ENCODE measurements around the gene KLHDC1. TPM values are rescaled to one million over a fixed set of nuclear protein-coding genes. Genes with fewer than 3 reads are reported as not detected.

Gene KLHDC1, protein sequence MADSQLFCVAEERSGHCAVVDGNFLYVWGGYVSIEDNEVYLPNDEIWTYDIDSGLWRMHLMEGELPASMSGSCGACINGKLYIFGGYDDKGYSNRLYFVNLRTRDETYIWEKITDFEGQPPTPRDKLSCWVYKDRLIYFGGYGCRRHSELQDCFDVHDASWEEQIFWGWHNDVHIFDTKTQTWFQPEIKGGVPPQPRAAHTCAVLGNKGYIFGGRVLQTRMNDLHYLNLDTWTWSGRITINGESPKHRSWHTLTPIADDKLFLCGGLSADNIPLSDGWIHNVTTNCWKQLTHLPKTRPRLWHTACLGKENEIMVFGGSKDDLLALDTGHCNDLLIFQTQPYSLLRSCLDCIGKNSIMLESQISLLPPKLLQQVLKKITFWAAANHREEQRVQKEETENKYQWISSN
- 0.09 to 0.54 TPM (median 0.25 TPM) in 5 replicates for total RNA-seq (2022; extraction: Qiagen RNA extraction)

GRCh38 chr14:49692811-49693734 lies at the start of gene KLHDC1:
Gene KLHDC1 (plus strand): TSS chr14:49693120. CDS start chr14:49693195, 75 bp downstream.

GRCh38 chr14:49687942-49688700 lies 4.8 kb upstream of the KLHDC1 start, which contains the start of gene POLE2:
Gene POLE2 (minus strand): TSS chr14:49688214. CDS start chr14:49688203, 11 bp downstream.

DNA sequence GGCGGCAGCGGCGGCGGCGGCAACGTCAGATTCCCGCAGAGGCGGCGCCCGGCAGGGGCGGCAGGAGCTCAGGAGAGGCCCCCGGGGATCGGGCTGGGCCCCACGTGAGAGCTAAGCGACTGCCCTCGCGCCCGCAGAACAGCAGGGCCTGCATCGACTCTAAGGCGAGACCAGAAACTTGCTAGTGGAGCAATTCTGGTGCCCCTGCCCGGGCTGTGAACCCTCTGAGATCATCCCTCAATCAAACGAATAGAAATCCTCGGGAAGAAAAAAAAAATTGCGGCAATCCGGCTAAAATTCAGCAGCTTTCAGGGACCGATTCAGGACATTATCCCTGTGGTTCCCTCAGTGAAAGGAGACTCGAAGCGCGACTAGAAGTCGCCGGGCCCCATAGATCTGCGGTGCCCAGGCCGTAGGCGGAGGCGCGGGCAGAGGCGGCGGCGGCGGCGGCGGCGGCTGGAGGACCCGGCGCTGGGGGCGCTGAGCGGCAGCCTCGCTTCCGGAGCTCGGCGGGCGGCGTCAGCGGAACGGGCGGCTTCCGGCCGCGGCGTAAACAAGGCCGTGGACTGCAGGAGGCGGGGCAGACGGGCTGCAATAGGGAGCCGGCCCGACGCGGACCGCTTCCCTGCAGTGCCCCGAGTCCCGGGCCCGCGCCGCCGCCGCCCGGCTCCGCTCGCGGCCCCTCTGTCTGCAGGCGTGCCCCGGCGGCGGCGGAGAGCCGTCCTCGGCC lies 74.8 kb downstream of the KLHDC1 start, which contains the start of gene KLHDC2:
Gene KLHDC2, plus strand, starts transcription at position 583 of the 730 bp plus-strand sequence. CDS start 316 bp downstream, outside the sequence.

Other genes with a start within 250 kb of the KLHDC1 start
- gene RPS29, start 106.7 kb upstream of the KLHDC1 start, total RNA-seq (2022; extraction: Qiagen RNA extraction), result 4,110 to 4,748 TPM (median 4,434 TPM) in 5 replicates
- 44.9 to 51.3 TPM (median 47.8 TPM) in 5 replicates for gene LRR1, start 94.2 kb upstream of the KLHDC1 start, total RNA-seq (2022; extraction: Qiagen RNA extraction)
- gene RPL36AL, start 72.5 kb upstream of the KLHDC1 start, total RNA-seq (2022; extraction: Qiagen RNA extraction), result 408 to 486 TPM (median 420 TPM) in 5 replicates
- gene MGAT2, start 72.3 kb upstream of the KLHDC1 start, total RNA-seq (2022; extraction: Qiagen RNA extraction), result 48.6 to 54.4 TPM (median 51.1 TPM) in 5 replicates
- 11.2 to 11.4 TPM (median 11.3 TPM) in 5 replicates for gene DNAAF2, start 57.9 kb upstream of the KLHDC1 start, total RNA-seq (2022; extraction: Qiagen RNA extraction)
- 10.4 to 14.2 TPM (median 12.4 TPM) in 5 replicates for gene POLE2, start 4.9 kb upstream of the KLHDC1 start, total RNA-seq (2022; extraction: Qiagen RNA extraction)
- 31.4 to 34.2 TPM (median 33.0 TPM) in 5 replicates for gene KLHDC2, start 75.0 kb downstream of the KLHDC1 start, total RNA-seq (2022; extraction: Qiagen RNA extraction)
- gene NEMF, start 159.7 kb downstream of the KLHDC1 start, total RNA-seq (2022; extraction: Qiagen RNA extraction), result 24.1 to 38.0 TPM (median 29.8 TPM) in 5 replicates
- 84.6 to 96.5 TPM (median 93.0 TPM) in 5 replicates for gene ARF6, start 200.0 kb downstream of the KLHDC1 start, total RNA-seq (2022; extraction: Qiagen RNA extraction)

Data from A549 treated with AZD2906 at 1 μM for 4 hours (cell line).